RKO (cell line): ENCODE data around the gene SNAPC1.
"Not testable (repeated sequence)": the region's sequence is repeated elsewhere in the genome, so short reads cannot be mapped to it uniquely, and the experiment has no call there.

Experiments used
- DNase-seq: peaks from one replicate; pipeline ENCODE4 v3.0.0-alpha.2; 2016; ENCODE audit warnings: low spot score

Gene SNAPC1, protein sequence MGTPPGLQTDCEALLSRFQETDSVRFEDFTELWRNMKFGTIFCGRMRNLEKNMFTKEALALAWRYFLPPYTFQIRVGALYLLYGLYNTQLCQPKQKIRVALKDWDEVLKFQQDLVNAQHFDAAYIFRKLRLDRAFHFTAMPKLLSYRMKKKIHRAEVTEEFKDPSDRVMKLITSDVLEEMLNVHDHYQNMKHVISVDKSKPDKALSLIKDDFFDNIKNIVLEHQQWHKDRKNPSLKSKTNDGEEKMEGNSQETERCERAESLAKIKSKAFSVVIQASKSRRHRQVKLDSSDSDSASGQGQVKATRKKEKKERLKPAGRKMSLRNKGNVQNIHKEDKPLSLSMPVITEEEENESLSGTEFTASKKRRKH

DNA sequence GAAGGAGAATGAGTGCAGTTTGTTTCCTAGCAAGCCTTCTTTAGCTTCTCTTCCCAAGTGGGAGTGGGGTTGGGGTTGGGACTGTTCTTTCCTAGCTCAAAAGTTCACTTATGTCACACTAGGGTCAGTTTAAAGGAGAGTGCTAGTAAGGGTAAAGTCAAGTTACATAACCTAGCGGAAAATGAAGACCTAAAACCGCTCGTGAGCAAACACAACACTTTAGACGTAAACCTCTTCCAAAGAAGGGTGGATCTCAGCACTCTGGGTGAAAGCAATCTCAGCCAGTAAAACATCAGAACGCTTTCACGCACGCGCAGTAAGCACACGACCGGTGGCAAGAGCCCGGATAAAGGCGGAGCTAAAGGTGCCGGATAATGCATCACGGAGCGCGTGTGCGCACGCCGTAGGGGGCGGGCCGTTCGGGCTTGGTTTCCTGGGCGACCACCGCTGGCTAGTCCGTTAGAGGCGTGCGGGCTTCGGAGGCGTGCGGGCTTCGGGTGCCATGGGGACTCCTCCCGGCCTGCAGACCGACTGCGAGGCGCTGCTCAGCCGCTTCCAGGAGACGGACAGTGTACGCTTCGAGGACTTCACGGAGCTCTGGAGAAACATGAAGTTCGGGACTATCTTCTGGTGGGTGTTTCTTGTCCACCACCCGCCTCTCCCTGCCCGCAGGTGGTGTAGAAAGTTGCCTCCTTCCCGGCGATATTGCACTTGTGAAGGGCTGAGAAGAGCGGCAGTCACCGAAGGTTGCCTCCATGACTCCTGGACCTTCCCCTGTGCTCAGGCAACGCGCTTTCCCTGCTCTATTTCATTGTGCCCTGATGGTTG lies at the start of gene SNAPC1:
SNAPC1 (plus strand) TSS at position 462 of the 828 bp plus-strand sequence; CDS start at position 503, 41 bp downstream.
- DNase-seq, result peak; percentile 98

DNA sequence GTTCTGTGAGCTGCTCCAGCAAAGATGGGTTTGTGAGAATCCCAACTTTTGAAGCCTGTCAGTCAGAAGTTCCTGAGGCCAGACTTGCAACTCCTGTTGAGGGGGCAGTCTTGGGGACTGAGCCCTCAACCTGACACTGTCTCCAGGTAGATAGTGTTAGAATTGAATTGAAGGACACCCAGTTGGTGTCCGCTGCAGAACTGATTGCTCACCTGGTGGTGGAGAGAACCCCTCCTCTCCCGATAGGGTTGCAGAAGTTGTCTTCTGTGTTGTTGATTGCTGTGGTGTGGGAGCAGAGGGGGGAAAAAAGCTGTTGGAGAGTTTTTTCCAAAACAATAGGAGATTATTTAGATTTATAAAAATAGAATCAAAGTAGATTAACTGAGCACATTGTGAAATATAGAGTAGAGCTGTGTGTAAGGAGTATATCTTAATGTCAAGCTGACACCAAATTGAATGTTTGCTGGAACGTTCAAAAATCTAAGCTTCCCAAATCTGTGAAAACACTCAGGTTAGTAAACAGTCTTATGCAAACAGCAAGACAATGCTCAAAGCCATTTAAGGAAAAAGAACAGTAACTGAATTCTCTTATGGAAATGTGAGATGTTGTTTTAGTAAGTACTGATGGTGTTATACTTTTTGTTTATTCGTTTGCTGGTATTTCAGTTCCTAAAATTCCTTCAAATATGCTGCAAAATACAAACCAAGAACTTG lies 48.3 kb upstream of the SNAPC1 start:
- DNase-seq, result no peak

DNA sequence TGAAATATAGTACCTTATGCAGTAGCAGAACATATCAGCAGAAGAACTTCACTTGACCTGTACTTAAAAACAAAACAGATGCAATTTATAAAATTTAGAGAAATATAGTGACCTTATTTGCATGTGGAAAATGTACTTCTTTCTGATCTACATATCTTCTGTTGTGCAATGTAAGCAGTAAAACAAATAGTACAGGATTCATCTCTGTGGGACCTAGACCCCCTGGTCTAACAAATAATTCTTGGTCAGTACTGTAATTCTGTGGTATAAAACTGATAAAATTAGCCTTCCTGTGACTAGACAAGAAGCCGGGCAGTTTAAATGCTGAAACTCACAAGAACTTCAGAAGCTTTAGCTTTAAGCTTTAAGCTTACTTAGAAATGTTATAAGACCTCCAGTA lies 45.3 kb upstream of the SNAPC1 start:
- DNase-seq, result no peak

DNA sequence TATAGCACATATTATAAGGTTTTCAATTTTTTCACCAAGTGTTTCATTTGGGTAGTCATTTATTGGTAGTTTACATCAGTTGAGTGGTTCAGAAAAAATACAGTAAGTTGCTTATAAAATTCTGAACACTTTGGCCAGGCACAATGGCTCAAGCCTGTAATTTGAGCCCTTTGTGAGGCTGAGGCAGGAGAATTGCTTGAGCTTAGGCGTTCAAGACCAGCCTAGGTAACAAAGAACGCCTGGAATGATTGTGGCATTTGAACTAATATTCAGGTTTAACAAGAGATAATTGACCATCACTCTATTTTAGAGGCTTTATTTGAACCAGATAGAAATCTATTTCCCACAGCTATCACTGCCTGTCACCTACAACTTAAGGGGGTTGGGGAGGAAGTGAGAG lies 44.2 kb upstream of the SNAPC1 start:
- DNase-seq, result no peak

DNA sequence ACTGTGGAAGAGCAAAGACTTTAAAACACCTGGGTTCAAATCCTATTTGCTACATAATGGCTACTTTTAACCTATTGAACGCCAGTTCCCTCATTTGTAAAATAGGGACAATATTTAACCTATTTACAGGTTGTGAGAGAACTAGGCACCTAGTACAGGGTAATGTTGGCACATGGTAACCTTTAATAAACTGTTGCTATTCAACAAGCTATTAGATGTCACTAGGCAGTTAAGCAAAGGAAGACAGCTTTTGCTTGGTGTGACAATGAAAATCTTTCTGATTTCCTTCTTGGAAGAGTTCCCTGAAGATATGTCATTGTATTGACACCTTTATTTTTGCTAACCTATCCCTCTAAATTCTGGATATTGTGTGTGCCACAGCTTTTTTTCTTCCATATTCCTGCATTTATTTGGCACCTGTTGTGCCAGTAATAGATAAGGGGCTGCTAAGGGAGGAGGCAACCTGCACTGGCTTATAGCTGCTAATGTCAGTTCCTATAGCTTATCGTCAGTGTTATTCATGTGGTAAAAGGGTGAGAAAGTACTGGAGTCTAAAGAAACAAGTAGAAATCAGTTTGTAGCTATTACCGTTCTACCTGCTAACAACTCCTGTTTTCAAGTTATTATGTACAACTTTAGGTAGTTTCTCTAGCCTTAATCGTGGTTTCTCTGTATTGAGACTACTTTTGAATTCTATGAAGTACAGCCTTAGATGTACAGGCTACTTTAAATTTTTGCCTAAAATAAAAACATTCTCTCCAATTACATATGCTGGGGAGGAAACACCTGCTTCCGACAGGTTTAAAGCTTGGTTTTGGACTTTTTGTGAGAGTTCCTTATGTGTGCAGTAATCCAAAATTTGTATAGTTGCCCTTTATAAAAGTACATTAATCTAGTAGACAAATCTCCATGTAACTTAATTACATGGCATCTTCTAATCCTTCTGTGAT lies 42.6 kb upstream of the SNAPC1 start:
- DNase-seq, result no peak

DNA sequence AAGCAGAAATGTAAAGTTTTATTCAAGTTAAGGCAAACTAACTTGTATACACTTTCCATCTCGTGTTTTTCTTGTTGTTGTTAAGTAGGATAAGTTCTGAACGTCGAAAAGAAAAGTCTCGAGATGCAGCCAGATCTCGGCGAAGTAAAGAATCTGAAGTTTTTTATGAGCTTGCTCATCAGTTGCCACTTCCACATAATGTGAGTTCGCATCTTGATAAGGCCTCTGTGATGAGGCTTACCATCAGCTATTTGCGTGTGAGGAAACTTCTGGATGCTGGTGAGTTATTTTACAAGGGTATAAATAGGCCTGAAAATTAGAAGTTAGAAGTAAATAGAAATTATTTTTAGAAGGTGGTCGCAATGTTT lies 41.9 kb upstream of the SNAPC1 start:
- DNase-seq, result no peak

DNA sequence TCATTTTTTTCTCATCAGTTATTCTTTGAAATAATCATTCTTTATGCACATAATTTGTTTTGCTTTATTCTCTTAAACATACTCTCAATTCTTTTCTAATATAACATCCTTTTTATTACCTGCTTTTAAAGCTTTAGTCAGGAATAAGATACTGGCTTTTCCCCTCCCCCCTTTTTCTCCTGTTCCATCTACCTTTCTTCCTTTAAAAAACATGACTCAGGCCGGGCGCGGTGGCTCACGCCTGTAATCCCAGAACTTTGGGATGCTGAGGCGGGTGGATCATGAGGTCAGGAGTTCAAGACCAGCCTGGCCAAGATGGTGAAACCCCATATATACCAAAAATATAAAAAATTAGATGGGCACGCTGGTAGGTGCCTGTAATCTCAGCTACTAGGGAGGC lies 41.5 kb upstream of the SNAPC1 start:
- no peak for DNase-seq

DNA sequence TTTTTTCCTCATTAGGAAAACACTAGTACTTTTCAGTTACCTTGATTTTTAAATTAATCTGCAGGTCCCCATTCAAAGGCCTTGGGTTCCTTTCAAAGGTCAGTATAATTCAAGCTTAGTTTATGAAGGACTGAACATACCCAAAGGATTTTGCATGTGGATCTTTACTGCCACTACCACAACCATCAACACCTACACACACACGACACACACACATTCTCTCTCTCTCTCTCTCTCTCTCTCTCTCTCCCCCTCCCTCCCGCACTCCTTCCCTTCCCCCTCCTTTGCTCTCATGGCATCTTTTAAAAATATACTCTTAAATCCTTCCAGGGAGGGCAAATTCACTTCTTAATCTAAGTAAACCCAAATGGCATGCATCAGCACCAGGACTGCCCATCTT lies 38.1 kb upstream of the SNAPC1 start:
- DNase-seq, result no peak

DNA sequence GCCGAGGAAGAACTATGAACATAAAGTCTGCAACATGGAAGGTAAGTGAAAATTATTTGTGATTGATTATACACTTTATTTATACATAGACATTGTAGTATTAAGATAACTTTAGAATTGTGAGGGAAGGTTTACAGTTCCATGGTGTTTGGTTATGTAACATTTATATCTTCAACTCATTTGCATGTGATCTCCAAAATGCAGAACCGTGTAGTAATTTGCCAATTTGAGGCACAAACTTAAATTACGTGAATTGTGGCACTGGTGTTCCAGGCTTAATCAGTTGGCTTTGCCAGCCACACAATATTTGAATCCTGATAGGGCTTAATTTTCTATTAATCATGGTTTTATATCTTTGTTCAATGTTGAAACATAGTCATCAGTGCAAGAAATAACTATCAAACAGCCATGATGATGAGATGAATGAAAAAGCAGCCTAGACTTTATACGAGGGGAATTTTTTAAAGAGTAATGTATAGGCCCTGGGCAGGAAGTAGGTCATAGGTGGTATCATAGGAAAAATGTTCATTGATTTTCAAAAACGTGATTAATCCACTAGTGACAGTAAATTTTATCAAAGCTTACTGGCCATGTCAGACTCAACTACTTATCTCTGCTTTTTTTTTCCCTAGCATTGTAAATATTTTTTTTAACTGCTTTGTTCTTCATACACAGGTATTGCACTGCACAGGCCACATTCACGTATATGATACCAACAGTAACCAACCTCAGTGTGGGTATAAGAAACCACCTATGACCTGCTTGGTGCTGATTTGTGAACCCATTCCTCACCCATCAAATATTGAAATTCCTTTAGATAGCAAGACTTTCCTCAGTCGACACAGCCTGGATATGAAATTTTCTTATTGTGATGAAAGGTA lies 35.2 kb upstream of the SNAPC1 start:
- no peak for DNase-seq

DNA sequence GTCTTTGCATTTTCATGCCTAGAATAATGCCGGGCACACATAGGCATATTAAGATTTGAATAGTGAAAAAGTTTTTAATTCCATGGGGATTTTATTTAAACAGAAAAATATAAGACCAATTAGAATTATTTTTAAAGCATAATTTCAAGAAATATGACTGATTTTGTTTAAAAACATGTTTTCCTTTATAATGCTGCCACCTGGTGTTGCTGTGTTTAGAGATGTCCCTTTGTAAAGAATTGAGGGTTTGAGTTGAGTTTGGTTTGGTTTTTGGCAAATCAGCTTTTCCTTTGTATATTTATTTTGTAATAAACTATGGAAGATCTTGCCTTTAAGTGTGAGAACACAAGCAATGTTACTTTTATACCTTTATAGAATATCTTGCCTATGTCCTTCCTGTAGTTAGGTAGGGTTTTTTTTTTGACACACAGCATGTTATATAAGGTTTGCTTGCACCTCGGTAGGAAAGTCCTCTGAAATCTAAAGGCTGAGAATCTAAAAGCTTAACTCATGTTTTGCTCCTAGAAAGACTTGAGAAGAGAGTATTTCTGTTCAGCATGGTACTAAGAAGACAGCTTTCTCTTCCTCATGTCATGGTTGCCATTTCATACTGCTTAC lies 31.4 kb upstream of the SNAPC1 start:
- DNase-seq, result peak; percentile 11

DNA sequence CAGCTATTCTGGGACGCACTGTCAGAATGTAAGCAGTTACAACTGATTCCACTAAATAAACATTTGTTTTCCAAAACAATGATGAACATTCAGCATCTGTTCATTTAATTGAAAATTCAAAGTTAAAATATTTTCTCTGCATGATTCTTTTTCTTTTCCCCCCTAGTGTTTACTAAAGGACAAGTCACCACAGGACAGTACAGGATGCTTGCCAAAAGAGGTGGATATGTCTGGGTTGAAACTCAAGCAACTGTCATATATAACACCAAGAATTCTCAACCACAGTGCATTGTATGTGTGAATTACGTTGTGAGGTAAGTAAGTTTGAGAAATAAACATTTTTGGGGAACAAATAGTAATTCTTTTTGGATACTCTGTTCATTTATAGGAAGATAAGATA lies 28.2 kb upstream of the SNAPC1 start:
- DNase-seq, result no peak

DNA sequence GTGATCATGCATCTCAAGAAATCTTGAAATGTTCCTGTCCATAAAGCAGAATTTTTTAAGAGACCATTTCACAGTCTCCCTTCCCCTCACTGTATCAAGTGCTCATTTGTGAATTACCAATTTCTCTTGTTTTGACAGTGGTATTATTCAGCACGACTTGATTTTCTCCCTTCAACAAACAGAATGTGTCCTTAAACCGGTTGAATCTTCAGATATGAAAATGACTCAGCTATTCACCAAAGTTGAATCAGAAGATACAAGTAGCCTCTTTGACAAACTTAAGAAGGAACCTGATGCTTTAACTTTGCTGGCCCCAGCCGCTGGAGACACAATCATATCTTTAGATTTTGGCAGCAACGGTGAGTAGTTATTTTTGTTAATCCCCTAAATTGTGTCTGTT lies 25.5 kb upstream of the SNAPC1 start:
- no peak for DNase-seq

DNA sequence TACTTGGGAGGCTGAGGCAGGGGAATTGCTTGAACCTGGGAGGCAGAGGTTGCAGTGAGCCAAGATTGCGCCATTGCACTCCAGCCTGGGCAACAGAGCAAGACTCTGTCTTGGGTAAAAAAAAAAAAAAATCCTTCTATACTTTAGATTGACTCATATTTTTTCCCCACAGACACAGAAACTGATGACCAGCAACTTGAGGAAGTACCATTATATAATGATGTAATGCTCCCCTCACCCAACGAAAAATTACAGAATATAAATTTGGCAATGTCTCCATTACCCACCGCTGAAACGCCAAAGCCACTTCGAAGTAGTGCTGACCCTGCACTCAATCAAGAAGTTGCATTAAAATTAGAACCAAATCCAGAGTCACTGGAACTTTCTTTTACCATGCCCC lies 24.3 kb upstream of the SNAPC1 start:
- no peak for DNase-seq

DNA sequence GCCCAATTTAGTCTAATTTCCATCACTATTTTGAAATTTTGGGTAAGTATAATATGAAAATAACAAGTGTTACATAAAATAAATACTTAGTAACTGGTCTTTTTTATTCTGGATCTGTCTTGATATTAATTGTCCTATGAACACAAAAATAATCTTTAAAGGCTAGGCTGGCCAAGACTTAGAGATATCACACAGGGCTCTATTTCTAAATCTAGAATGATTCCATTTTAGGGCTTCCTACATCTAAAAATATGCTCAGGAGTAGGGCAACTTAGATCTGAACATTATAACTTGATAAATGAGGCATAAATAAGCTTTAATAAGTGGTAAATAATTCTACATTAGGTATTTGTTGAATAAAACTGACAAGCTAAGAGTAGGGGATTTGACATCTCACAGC lies 23.1 kb upstream of the SNAPC1 start:
- no peak for DNase-seq

DNA sequence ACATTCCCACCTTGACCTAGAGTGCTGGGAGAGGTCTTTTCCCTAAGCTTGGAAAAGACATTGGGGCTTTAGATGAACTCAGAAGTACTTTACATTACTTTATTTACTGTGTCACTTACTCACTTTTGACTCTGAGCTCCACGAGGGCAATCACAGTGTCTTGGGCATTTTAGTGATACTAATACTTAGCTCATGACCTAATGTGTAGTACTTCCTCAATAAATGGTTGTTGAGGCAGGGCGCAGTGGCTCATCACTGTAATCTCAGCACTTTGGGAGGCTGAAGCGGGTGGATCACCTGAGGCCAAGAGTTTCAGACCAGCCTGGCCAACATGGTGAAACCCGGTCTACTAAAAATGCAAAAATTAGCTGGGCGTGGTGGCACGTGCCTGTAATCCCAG lies 19.8 kb upstream of the SNAPC1 start:
- no peak for DNase-seq

DNA sequence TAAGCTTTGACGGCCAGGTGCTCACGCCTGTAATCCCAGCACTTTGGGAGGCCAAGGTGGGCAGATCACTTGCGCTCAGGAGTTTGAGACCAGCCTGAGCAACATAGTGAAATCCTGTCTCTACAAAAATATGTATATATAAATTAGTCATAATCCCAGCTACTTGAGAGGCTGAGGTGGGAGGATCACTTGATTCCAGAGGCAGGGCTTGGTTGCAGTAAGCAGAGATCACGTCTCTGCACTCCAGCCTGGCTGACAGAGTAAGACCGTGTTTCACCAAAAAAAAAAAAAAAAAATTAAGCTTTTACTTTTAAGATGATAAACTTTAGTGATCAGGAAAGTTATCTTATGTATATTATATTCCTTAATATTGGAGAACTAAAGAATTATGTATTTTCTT lies 18.0 kb upstream of the SNAPC1 start:
- DNase-seq, result no peak

DNA sequence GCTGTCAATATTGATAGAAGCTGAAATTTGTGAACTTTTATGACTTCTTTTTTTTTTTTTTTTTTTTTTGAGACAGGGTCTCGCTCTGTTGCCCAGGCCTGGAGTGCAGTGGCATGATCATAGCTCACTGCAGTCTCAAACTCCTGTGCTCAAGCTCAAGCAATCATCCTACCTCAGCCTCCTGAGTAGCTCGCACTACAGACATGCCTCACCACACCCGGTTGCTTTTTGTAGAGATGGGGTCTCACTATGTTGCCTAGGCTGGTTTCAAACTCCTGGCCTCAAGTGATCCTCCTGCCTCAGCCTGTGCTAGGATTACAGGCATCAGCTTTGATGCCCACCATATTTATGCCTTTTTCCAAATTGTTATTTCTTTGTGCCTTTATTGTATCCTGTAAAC lies 15.9 kb upstream of the SNAPC1 start:
- DNase-seq, result not testable (repeated sequence)

DNA sequence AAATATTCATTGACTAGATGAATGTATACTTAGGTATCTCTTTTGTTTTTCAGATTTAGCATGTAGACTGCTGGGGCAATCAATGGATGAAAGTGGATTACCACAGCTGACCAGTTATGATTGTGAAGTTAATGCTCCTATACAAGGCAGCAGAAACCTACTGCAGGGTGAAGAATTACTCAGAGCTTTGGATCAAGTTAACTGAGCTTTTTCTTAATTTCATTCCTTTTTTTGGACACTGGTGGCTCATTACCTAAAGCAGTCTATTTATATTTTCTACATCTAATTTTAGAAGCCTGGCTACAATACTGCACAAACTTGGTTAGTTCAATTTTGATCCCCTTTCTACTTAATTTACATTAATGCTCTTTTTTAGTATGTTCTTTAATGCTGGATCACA lies 15.3 kb upstream of the SNAPC1 start:
- DNase-seq, result no peak

DNA sequence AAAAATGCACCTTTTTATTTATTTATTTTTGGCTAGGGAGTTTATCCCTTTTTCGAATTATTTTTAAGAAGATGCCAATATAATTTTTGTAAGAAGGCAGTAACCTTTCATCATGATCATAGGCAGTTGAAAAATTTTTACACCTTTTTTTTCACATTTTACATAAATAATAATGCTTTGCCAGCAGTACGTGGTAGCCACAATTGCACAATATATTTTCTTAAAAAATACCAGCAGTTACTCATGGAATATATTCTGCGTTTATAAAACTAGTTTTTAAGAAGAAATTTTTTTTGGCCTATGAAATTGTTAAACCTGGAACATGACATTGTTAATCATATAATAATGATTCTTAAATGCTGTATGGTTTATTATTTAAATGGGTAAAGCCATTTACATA lies 14.9 kb upstream of the SNAPC1 start:
- no peak for DNase-seq

DNA sequence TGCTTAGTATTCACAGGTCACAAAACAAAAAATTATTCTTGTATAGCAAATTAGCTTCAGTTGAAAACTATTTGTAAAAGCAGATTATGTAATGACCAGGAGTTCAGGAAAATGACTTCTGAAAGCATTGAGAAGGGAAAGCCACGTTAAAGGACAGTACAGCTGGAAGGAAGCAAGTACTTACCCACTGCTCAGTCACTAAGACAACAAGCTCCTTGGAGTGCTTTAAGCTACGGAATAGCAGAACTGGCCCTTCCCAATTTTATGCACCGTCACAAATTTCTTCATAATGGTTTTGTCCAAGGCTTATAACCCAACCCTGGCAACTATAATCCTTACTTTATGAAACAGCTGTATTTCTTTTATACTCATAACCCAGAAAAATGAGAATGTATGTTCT lies 13.0 kb upstream of the SNAPC1 start:
- DNase-seq, result peak; percentile 54
